BJ (cell line): ENCODE measurements around the gene SOX6. TPM values are rescaled to one million over a fixed set of nuclear protein-coding genes. Genes with fewer than 3 reads are reported as not detected.

Source experiments
- CTCF ChIA-PET: fragments of 350-600 bp; formaldehyde crosslinking; extraction: SDS; loops from one replicate; lab custom pipeline; 2021; ENCODE audit warnings: antibody characterized with exemption, inconsistent platforms; lab: Yijun Ruan, JAX
- POLR2A ChIA-PET: fragments of 300-600 bp; sonication (Branson Sonifier 250); formaldehyde crosslinking; extraction: SDS; loops from one replicate; lab custom pipeline; 2021; ENCODE audit warnings: antibody characterized with exemption; lab: Charles Lee
- DNase-seq: peaks from one replicate; pipeline ENCODE4 v3.0.0-alpha.2; 2011; ENCODE audit warnings: low read depth
- H3K27me3 ChIP-seq: 2 replicates; pipeline ENCODE4 v1.6.0; 2011; ENCODE audit warnings: low read length; ENCODE audit not compliant: control insufficient read depth, insufficient read depth
- H3K36me3 ChIP-seq: 2 replicates; pipeline ENCODE4 v1.5.1; 2011; ENCODE audit warnings: low read length; ENCODE audit not compliant: control insufficient read depth, insufficient read depth
- H3K4me3 ChIP-seq: 2 replicates; pipeline ENCODE4 v1.5.1; 2011; ENCODE audit warnings: low read depth, mild to moderate bottlenecking, control low read depth, low read length
- polyA plus RNA-seq: library from polyadenylated mRNA; depleted of rRNA; stranded (reverse); fragments of >200 nt; gene quantifications from 2 replicates; pipeline ENCODE4 v1.2.3, GENCODE V29; 2011
- TF ChIP-seq, protein P1 (sequence below): IDR thresholded peaks from 2 replicates; pipeline ENCODE4 v1.5.1; 2011; ENCODE audit warnings: low read depth, mild to moderate bottlenecking, control low read depth, inconsistent platforms, low read length, moderate library complexity; ENCODE audit not compliant: insufficient read depth

SOX6 gene
- polyA plus RNA-seq, 1 experiment: 1.9 TPM

DNA sequence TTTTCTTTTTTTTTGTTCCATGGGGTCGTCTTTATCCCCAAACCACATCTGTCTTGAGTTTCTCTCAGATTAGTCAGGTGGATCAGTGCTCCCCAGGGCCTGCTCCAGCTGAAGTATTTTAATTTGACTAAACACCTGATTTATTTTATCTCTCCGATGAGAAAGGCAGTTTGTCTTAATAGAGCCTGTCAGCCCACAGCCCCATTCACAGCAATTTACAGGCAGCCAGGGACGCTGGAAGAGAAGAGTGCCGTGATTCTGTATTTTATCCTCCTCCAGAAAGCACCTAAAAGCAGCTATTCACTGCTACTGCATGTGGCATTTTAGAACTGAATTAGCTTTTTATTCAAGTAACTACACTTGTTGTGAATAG lies 164.5 kb downstream of the SOX6 start:
- CTCF ChIA-PET: interaction anchor here (0.7 to 1.3 kb wide), 3 partner anchors 10 to 1189 kb away, joined by 3 to 6 read pairs (median 3); no protein-coding TSS in a partner anchor
- TF ChIP-seq, protein P1, sequence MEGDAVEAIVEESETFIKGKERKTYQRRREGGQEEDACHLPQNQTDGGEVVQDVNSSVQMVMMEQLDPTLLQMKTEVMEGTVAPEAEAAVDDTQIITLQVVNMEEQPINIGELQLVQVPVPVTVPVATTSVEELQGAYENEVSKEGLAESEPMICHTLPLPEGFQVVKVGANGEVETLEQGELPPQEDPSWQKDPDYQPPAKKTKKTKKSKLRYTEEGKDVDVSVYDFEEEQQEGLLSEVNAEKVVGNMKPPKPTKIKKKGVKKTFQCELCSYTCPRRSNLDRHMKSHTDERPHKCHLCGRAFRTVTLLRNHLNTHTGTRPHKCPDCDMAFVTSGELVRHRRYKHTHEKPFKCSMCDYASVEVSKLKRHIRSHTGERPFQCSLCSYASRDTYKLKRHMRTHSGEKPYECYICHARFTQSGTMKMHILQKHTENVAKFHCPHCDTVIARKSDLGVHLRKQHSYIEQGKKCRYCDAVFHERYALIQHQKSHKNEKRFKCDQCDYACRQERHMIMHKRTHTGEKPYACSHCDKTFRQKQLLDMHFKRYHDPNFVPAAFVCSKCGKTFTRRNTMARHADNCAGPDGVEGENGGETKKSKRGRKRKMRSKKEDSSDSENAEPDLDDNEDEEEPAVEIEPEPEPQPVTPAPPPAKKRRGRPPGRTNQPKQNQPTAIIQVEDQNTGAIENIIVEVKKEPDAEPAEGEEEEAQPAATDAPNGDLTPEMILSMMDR: no peak
- POLR2A ChIA-PET: interaction anchor here (0.6 kb wide), 1 partner anchor 535 kb away, joined by 4 read pairs; no protein-coding TSS in a partner anchor
- H3K27me3 ChIP-seq: no peaks in the 10 kb centered on the region
- H3K36me3 ChIP-seq: no peaks in the 10 kb centered on the region
- no peak for DNase-seq
- H3K4me3 ChIP-seq: no peak overlapping the region

DNA sequence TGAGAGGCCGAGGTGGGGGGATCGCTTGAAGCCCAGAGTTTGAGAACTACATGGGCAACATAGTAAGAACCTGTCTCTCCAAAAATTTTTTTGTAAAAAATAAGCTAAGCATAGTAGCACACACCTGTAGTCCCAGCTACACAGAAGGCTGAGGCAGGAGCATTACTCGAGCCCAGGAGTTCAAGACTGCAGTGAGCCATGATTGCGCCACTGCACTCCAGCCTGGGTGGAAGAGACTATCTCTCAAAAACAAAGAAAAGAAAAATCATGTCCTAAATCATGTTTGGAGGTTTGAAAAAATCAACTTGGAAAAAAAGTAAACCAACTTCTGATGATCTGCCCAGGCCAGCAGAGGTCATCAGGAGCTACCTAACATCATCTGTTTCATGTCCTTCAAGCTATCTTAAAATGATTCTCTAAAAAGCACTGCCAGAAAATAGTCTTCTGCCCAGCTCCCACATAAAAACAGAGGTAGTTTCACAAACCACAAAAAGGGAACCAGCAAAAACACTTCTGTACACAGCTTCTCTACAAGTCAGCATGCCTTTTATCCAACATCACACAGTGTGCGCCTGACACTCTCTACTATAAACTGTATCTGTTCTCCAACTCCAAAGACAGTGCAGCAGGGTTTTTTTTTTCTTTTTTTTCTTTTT lies 165.0 kb downstream of the SOX6 start:
- no peak overlapping the region for H3K4me3 ChIP-seq
- DNase-seq: no peak
- TF ChIP-seq, protein P1: no peak
- ChIA-PET POLR2A (interaction anchor here (0.6 kb wide), 1 partner anchor 535 kb away, joined by 4 read pairs; no protein-coding TSS in a partner anchor), CTCF (interaction anchor here (0.6 to 1.3 kb wide), 4 partner anchors 9 to 1189 kb away, joined by 3 to 6 read pairs (median 3); no protein-coding TSS in a partner anchor)
- H3K27me3 ChIP-seq: no peaks in the 10 kb centered on the region
- no peaks in the 10 kb centered on the region for H3K36me3 ChIP-seq

DNA sequence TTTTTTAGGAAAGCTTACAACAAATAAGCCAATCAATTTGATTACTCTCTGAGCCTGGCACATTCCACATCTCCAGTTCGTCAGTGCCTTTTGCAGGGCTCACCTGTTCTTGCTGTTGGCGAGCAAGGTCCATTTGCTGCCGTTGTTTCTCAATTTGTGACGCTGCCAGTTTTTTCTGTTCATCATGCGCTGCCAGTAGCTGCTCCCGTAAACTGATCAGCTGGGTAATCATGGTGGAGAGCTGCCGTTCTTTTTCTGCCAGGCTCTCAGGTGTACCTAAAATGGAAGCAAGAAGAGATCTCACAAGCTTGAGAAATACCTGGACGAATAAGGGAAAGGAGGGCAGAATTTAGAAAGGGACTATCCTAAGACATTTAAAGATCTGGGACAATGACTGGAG lies 169.7 kb downstream of the SOX6 start:
- POLR2A ChIA-PET: no interaction called here
- TF ChIP-seq, protein P1: no peak
- Histone ChIP-seq H3K4me3 (no peak overlapping the region), H3K27me3 (no peaks in the 10 kb centered on the region), H3K36me3 (no peaks in the 10 kb centered on the region)
- CTCF ChIA-PET: no interaction called here
- DNase-seq: no peak

DNA sequence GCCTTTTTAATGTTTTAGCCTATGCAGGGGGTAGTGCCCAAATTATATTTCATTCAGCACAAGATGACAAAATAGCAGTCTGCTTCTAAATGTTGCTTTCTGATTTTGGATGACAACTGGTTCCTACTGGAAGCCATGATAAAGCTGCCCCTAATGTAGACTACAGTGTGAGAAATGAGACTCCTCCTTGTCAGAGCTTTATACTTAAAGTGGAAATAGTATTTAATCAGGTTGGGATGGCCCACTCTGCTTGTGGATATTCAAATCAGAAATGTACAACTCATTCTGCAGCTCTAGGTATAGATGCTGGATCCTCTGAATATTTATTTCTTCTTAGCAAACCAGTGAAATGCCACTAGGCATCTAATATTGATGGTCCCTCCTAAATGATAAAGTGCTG lies 171.3 kb downstream of the SOX6 start:
- DNase-seq: no peak
- POLR2A ChIA-PET: no interaction called here
- Histone ChIP-seq H3K27me3 (no peaks in the 10 kb centered on the region), H3K36me3 (no peaks in the 10 kb centered on the region), H3K4me3 (no peak overlapping the region)
- TF ChIP-seq, protein P1: no peak
- CTCF ChIA-PET: interaction anchor here (0.6 kb wide), 1 partner anchor 67 kb away, joined by 3 read pairs; no protein-coding TSS in a partner anchor

DNA sequence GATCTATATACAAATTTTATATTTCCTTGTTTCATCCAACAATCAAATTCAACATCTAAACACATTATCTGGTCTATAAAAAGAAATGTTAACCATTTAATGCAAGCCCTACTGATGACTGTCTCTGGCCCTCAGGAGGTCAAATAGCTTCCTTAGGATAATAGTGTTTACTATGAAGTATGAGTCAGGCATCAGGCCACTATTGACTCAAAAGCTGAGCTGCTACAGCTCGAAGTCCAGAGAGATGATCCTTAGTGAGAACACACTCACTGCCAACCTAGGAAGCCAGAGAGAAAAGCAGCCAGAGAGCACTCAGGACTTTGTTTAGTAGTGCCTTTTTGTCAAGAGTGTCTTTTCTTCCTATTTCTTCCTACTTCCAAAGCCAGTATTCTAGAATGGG lies 171.8 kb downstream of the SOX6 start:
- POLR2A ChIA-PET: no interaction called here

More for the DNA sequence above, 171.8 kb downstream of the SOX6 start:
- Histone ChIP-seq H3K4me3 (no peak overlapping the region), H3K27me3 (no peaks in the 10 kb centered on the region), H3K36me3 (no peaks in the 10 kb centered on the region)
- peak; percentile 42 for DNase-seq
- TF ChIP-seq, protein P1: no peak
- CTCF ChIA-PET: no interaction called here
